ENCODE measurements around the gene NFE2L3.
"Not testable (repeated sequence)": the region's sequence is repeated elsewhere in the genome, so short reads cannot be mapped to it uniquely, and the experiment has no call there.

NFE2L3 gene

GRCh38 chr7:26188206-26188956 is 36.4 kb downstream of the NFE2L3 start:
- DNase-seq, result no peak

GRCh38 chr7:26188957-26189541 is 37.1 kb downstream of the NFE2L3 start:
- DNase-seq, result no peak

- no peak for DNase-seq
These were observed 37.7 kb downstream of the NFE2L3 start for GRCh38 chr7:26189697-26190096.

GRCh38 chr7:26190417-26190869 is 38.4 kb downstream of the NFE2L3 start:
- no peak for DNase-seq

- DNase-seq, result no peak
These were observed 39.4 kb downstream of the NFE2L3 start for GRCh38 chr7:26191233-26191973.

- no peak for DNase-seq
These were observed 40.0 kb downstream of the NFE2L3 start for GRCh38 chr7:26191974-26192479.

GRCh38 chr7:26192485-26193087 is 40.6 kb downstream of the NFE2L3 start:
- no peak for DNase-seq

- DNase-seq, result no peak
These were observed 41.6 kb downstream of the NFE2L3 start for GRCh38 chr7:26193432-26194207.

GRCh38 chr7:26194764-26195163 is 42.8 kb downstream of the NFE2L3 start:
- not testable (repeated sequence) for DNase-seq

- DNase-seq, result no peak
These were observed 43.2 kb downstream of the NFE2L3 start for GRCh38 chr7:26195182-26195581.

- no peak for DNase-seq
These were observed 44.1 kb downstream of the NFE2L3 start for GRCh38 chr7:26195867-26196657.

- no peak for DNase-seq
These were observed 45.4 kb downstream of the NFE2L3 start for GRCh38 chr7:26197153-26198115.

- peak; percentile 34 for DNase-seq
These were observed 46.3 kb downstream of the NFE2L3 start for GRCh38 chr7:26198133-26198780.

- no peak for DNase-seq
These were observed 46.8 kb downstream of the NFE2L3 start for GRCh38 chr7:26198781-26199169.

GRCh38 chr7:26199301-26200037 is 47.5 kb downstream of the NFE2L3 start:
- DNase-seq, result no peak

GRCh38 chr7:26200038-26200443 is 48.0 kb downstream of the NFE2L3 start:
- peak; percentile 66 for DNase-seq

- peak; percentile 97 for DNase-seq
These were observed 48.6 kb downstream of the NFE2L3 start, which contains the start of gene HNRNPA2B1 for GRCh38 chr7:26200444-26201246. Gene HNRNPA2B1 (minus strand): TSS chr7:26200746. CDS start chr7:26200577, 169 bp downstream.
